NCI-H146 treated with DMSO at 0.1 percent for 48 hours (cell line): ENCODE measurements around the gene IDH2.

Experiments used
- DNase-seq: peaks from one replicate; lab custom pipeline; 2025; ENCODE audit not compliant: unreplicated experiment; lab: John Stamatoyannopoulos, UW

Gene IDH2

GRCh38 chr15:90064911-90065681 is 37.2 kb downstream of the IDH2 start:
- no peak for DNase-seq

GRCh38 chr15:90063770-90064247 is 38.5 kb downstream of the IDH2 start:
- no peak for DNase-seq

- DNase-seq: no peak
These were observed 39.1 kb downstream of the IDH2 start for GRCh38 chr15:90062973-90063769.

- DNase-seq: peak; percentile 25
These were observed 39.8 kb downstream of the IDH2 start for GRCh38 chr15:90062462-90062932.

- DNase-seq: peak; percentile 4
These were observed 40.2 kb downstream of the IDH2 start for GRCh38 chr15:90062023-90062442.

- DNase-seq: no peak
These were observed 41.5 kb downstream of the IDH2 start for GRCh38 chr15:90060797-90061196.

GRCh38 chr15:90059208-90059985 is 42.9 kb downstream of the IDH2 start:
- no peak for DNase-seq

GRCh38 chr15:90058775-90059174 is 43.5 kb downstream of the IDH2 start:
- no peak for DNase-seq

- DNase-seq: no peak
These were observed 44.0 kb downstream of the IDH2 start for GRCh38 chr15:90058308-90058707.

GRCh38 chr15:90056529-90056928 is 45.7 kb downstream of the IDH2 start:
- DNase-seq: no peak

- peak; percentile 21 for DNase-seq
These were observed 47.1 kb downstream of the IDH2 start for GRCh38 chr15:90055182-90055581.

- DNase-seq: peak; percentile 50
These were observed 47.6 kb downstream of the IDH2 start for GRCh38 chr15:90054618-90055097.

- DNase-seq: no peak
These were observed 48.4 kb downstream of the IDH2 start for GRCh38 chr15:90053685-90054466.

GRCh38 chr15:90051874-90052273 is 50.4 kb downstream of the IDH2 start:
- no peak for DNase-seq

- no peak for DNase-seq
These were observed 52.3 kb downstream of the IDH2 start for GRCh38 chr15:90049666-90050604.

GRCh38 chr15:90049030-90049429 is 53.2 kb downstream of the IDH2 start:
- no peak for DNase-seq

GRCh38 chr15:90047956-90048575 is 54.2 kb downstream of the IDH2 start:
- no peak for DNase-seq

- DNase-seq: no peak
These were observed 55.3 kb downstream of the IDH2 start for GRCh38 chr15:90046911-90047392.

GRCh38 chr15:90046289-90046688 is 56.0 kb downstream of the IDH2 start:
- DNase-seq: no peak
